ENCODE measurements around the gene RP9.

Gene RP9

GRCh38 chr7:33128631-33128989 lies 19.4 kb upstream of the RP9 start:
- no peak for TF ChIP-seq CTCF (conservative IDR thresholded peaks at IDR 0.05; ENCODE audit: low read depth, low read length)
- no peak for DNase-seq (ENCODE audit: low read depth)
- peak overlapping the region; percentile 79 for H3K4me3 ChIP-seq (ENCODE audit: low read length)

GRCh38 chr7:33127085-33127484 lies 17.9 kb upstream of the RP9 start:
- no peak for DNase-seq (ENCODE audit: low read depth)
- TF ChIP-seq CTCF (conservative IDR thresholded peaks at IDR 0.05; ENCODE audit: low read depth, low read length), result no peak
- H3K4me3 ChIP-seq (ENCODE audit: low read length), result no peak overlapping the region

- TF ChIP-seq CTCF (conservative IDR thresholded peaks at IDR 0.05; ENCODE audit: low read depth, low read length), result no peak
- DNase-seq (ENCODE audit: low read depth), result no peak
- H3K4me3 ChIP-seq (ENCODE audit: low read length), result no peak overlapping the region
Observed at GRCh38 chr7:33118383-33118782, 9.2 kb upstream of the RP9 start.

- DNase-seq (ENCODE audit: low read depth), result no peak
- TF ChIP-seq CTCF (conservative IDR thresholded peaks at IDR 0.05; ENCODE audit: low read depth, low read length), result no peak
- no peak overlapping the region for H3K4me3 ChIP-seq (ENCODE audit: low read length)
Observed at GRCh38 chr7:33114976-33115375, 5.8 kb upstream of the RP9 start.

GRCh38 chr7:33111614-33112013 lies 2.4 kb upstream of the RP9 start:
- TF ChIP-seq CTCF (conservative IDR thresholded peaks at IDR 0.05; ENCODE audit: low read depth, low read length), result no peak
- no peak for DNase-seq (ENCODE audit: low read depth)

GRCh38 chr7:33109758-33110238 lies 594 bp upstream of the RP9 start:
- DNase-seq (ENCODE audit: low read depth), result no peak
- H3K4me3 ChIP-seq (ENCODE audit: low read length), result peak overlapping the region; percentile 53
- no peak for TF ChIP-seq CTCF (conservative IDR thresholded peaks at IDR 0.05; ENCODE audit: low read depth, low read length)

More at GRCh38 chr7:33111614-33112013, 2.4 kb upstream of the RP9 start:
- H3K4me3 ChIP-seq (ENCODE audit: low read length), result no peak overlapping the region

GRCh38 chr7:33108554-33109004 lies 625 bp downstream of the RP9 start:
- TF ChIP-seq CTCF (conservative IDR thresholded peaks at IDR 0.05; ENCODE audit: low read depth, low read length), result peak; percentile 16
- peak overlapping the region; percentile 86 for H3K4me3 ChIP-seq (ENCODE audit: low read length)
- no peak for DNase-seq (ENCODE audit: low read depth)

Measured in retinal pigment epithelial cell (primary cell).